Fibroblast of upper back skin (primary cell): ENCODE measurements around the gene DVL1.
"Not testable (repeated sequence)": the region's sequence is repeated elsewhere in the genome, so short reads cannot be mapped to it uniquely, and the experiment has no call there.

Source experiments
- DNase-seq: peaks from one replicate; pipeline ENCODE4 v3.0.0-alpha.2; 2013

The DVL1 gene

DNA sequence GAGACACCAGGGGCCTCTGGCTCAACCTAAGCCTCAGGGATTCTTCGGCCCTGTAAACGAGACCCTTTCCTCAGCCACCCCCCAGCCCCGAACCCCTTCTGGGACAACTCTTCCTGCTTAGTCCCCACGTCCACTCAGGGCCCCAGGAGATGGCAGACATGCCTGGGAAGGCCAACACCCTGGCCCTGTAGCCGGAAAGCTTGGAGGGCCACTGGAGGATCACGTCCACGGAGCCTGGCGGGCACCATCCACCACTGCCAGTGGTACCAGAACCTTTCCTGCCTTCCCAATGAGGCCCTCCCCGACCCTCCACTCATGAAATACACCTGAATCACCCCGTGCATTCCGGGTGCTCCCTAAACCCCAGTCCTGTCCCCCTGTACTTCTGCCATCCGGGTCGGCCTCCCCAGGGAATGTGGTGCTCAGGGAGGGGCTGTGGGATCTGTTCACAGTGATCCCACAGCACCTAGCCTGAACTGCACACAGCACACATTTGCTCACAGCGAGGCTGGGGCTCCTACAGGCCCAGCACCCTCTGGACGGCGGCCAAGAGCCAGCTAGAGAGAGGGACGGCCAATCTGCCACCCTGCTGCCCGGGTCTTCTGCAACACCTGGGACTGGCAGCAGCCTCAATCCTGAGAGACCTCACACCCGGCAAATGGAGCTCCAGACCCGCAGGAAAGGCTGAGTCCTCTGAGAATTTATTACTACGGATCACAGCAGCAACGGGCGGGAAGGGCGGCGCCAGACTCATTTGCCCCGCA is 24.0 kb upstream of the DVL1 start:
- DNase-seq: no peak

- no peak for DNase-seq
These were observed 22.8 kb upstream of the DVL1 start for GRCh38 chr1:1371746-1372711.

DNA sequence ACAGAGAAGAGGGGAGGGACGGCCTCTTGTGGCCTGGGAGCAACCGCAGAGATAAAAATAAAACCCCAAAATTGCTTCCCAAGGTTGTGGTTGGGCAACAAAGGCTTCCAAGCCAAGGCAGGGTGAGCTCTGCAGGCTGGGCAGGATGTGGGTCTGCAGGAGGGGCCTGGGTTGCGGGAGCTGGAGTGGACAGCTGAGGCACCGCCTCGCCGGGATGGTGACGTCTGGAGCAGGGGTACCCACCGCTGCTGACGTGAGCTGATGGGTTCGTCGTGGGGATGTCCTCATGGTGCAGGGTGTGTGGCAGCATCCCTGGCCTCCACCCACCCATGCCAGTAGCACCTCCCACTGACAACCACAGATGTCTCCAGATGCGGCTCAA is 22.1 kb upstream of the DVL1 start:
- DNase-seq: no peak

DNA sequence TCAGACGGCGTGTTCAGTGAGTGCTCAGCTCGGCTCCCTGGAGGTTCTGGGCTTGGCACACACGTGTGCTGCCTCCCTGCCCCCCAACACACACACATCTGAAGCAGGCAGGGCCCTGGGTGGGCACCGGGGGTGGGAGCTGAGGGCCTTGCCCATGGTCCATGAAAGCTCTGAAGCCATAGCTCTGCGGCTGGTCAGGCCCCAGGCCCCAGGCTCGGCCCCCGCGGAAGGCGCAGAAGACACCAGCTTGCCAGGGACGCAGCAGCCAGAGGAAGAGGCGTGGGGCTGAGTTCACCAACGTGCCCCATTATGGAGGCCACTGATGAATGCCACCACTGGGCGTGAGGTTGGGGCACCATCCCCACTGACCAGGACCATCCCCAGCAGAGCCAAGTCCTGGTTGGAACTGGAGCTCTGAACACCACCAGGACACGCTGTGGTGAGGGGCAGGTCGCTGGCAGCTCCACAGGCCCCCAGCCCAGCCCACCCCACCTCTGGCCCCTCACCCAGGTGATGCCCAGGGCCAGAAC is 21.6 kb upstream of the DVL1 start:
- no peak for DNase-seq

- DNase-seq: not testable (repeated sequence)
These were observed 20.9 kb upstream of the DVL1 start for GRCh38 chr1:1370094-1370493.

- no peak for DNase-seq
These were observed 18.1 kb upstream of the DVL1 start for GRCh38 chr1:1367315-1367714.

GRCh38 chr1:1366699-1367066 is 17.5 kb upstream of the DVL1 start:
- DNase-seq: no peak

GRCh38 chr1:1365875-1366698 is 16.9 kb upstream of the DVL1 start:
- no peak for DNase-seq

DNA sequence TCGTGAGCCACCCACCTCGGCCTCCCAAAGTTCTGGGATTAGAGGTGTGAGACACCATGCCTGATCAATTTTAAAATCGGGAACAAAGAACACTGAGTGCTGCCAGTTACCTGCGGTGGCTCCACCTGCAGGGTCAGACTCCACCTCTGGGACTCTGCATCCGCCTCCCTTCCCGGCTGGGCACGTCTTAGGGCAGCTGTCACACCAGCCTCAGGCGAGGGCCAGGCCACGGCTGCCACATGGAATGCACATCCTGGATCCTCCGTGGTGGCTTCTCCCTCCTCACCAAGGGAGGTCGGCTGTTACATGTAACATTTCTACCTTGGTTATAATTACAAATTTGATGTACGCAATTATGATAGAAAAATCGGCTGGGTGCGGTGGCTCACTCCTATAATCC is 15.0 kb upstream of the DVL1 start:
- no peak for DNase-seq

DNA sequence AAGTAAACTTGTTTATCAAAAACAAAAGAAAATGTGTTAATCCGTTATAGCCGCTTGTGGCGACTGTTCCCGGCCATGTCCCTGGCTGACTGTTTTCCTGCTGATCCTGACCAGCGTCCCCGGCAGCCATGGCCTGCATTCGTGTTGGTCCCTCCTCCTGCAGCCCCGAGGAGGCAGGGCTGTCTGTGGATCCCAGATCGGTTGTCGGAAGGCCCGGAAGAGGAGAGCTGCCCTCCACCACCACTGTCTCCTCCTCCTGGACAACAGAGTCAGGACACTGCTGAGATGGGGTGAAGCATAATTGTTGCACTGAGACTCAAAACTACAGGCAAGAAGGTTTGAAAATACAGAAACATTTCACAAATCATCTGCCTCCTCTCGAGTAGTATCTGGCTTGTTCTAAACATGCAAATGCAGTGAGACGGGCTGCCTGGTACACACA is 12.8 kb upstream of the DVL1 start:
- peak; percentile 87 for DNase-seq

DNA sequence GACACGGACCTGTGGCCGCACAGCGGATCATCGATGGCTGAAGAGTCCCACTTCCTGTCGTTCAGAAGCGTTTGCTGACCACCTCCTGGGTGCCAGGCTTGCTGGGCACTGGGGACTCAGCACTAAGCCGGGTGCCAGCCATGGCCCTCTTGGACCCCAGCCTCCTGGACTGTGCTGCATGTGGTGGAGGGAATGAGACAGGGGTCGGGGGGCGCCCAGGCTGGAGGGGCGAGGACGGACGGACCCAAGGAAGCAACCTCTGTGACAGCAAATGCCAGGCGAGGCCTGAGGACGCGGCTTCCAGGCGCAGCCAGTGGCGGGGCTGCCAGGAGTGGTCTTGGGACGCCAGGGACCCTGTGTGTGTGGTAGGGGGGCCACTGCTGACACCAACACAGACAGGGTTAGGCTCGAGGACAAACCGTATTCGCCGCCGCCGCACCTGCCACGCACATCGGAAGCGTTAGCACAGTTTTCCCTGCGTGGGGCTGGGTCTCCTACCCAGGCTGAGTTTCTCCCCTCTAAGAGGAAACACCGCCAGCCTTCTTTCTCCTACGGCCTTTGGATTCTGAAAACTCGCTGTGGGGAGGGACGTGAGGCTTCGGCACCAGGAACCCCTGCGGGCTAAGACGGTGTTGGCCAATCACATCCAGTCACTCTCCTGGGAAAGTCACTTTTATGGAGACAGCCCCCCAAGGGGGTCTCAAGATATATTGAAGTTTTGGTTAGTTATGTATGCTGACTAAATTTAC is 12.2 kb upstream of the DVL1 start:
- no peak for DNase-seq

GRCh38 chr1:1360506-1361169 is 11.4 kb upstream of the DVL1 start:
- peak; percentile 96 for DNase-seq

DNA sequence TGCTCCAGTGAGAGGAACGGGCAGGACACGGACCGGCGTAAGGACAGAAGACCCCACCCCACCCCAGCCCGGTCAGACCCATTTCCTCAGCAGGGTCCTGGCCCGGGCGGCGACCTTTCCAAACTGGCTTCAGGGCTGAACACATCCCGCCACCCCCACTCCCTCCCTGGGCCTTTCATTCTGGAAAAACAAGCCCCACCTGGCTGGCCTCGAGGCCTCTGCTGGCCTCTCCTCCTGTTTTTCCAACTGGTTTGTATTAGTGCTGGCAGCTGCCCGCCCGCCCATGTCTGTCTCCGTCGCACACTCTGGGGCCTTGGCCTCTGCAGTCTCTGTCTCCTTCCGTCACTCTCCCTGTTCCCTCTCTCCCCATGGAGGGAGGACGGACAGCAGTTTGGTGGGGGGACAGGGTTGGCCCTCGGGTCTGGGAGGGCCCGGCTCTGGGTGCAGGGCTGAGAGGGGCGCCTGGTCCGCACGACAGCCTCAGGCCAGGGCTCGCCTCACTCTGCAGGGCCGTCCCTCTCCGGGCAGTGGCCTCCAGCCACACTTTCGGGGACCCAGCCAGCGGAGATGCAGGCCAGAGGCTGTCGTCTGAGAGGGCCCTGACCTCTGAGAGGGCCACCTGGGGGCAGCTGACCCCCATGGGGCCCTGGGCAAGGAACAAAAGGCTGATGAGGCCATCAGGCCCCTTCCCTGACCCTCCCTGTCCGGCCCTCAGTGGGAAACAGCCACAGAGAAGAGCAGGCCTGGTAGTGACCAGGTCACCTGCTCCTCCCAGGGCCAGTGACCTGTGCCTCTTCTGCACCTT is 10.6 kb upstream of the DVL1 start:
- DNase-seq: peak; percentile 88

DNA sequence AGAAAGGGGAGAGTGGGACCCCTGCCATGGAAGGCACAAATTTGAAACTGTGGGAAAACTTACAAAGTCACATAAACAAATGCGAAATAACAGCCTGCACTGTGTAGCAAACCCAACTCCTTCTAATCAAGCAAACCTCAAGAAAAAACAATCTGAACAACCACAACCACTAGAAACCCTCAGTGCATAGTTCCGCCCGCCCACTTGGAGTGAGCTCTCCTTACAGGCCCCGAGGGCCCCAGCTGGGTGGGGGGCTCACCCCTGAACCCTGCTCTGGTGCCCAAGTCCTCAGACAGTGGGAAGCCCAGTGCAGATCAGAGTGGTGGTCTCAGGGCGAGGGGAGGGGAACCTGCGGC is 10.1 kb upstream of the DVL1 start:
- DNase-seq: peak; percentile 78

DNA sequence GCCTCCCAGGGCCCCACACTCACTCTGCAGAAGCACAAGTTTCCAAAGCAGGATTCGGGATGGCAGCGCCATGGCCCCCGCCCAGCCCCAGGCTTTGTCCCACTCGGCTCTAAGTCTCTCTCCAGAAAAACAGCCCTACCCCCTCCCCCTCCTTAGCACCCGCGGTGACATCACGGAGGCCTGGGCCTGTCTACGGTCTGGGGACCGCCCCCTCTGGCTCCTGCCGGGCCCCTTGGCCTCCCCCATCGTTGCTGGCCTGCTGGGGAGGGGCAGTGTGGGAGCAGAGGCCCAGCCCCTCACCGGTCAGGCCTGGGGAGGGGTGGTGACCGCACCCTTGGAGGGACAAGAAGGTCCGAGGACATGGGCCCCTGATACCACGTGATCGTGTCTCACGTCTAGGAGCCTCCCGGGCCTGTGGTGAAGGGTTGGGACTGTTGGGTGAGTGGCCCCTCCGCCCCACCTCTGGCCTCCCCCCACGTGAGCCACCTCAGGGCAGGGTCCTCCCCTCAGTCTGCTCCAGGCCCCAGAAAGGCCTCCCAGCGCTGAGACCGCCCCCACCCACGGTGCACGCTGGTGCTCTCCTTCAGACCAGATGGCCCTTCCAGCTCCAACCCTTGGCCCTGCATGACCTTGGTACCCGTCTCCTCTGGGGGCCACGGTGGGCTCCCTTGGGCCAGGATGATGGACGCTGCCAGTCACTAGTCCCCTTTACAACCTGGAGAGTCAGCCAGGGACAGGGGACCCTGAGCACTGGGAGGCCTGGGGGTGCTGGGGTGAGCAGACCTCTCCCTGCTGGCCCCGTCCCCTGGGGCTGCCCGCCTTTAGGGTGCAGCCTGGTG is 9.4 kb upstream of the DVL1 start, which contains the start of gene MXRA8:
Gene MXRA8 (minus strand): TSS at position 123 of the 839 bp plus-strand sequence. CDS start 51 bp downstream, at position 72.
- peak; percentile 93 for DNase-seq

- DNase-seq: no peak
These were observed 8.7 kb upstream of the DVL1 start for GRCh38 chr1:1357871-1358432.

GRCh38 chr1:1356796-1357401 is 7.7 kb upstream of the DVL1 start:
- no peak for DNase-seq

DNA sequence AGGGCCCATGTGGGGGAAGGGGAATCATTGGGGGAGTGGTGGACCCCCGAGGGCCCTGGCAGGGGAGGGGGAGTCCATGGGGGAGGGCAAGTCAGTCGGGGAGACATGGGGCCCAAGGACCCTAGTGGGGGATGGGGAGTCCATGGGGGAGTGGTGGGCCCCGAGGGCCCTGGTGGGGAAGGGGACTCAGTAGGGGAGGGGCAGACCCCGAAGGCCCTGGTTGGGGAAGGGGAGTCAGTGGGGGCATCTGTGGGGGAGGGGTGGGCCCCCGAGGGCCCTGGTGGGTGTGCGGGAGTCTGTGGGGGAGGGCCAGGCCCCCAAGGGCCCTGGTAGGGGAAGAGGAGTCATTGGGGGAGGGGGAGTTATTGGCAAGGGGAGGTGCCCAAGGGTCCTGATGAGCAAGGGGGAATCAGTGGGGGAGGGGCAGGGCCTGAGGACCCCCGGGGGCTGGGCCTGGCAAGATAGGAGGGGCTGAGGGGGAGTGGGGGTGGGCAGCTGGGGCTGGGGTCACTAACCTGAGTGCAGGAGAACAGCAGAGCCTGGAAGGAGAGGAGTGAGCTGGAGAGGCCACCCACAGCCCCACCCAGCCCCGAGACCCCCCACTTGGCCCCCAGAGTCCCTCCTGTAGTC is 7.1 kb upstream of the DVL1 start:
- DNase-seq: no peak
